GM10266 (cell line): ENCODE measurements around the gene GRAMD1C.

Source experiments
- DNase-seq: peaks from one replicate; pipeline ENCODE4 v3.0.0; 2012; ENCODE audit errors: extremely low spot score
- CTCF ChIP-seq: IDR thresholded peaks from 2 replicates; pipeline ENCODE4 v1.5.1; 2012; ENCODE audit warnings: mild to moderate bottlenecking, low read depth; ENCODE audit not compliant: control insufficient read depth, insufficient read depth; ENCODE audit errors: missing control alignments

GRAMD1C gene

GRCh38 chr3:113912552-113913236, 74.1 kb downstream of the GRAMD1C start:
- TF ChIP-seq CTCF: peak; percentile 76

GRCh38 chr3:113914646-113915045, 76.1 kb downstream of the GRAMD1C start:
- no peak for DNase-seq

More at GRCh38 chr3:113912552-113913236, 74.1 kb downstream of the GRAMD1C start:
- DNase-seq: peak; percentile 61

DNA sequence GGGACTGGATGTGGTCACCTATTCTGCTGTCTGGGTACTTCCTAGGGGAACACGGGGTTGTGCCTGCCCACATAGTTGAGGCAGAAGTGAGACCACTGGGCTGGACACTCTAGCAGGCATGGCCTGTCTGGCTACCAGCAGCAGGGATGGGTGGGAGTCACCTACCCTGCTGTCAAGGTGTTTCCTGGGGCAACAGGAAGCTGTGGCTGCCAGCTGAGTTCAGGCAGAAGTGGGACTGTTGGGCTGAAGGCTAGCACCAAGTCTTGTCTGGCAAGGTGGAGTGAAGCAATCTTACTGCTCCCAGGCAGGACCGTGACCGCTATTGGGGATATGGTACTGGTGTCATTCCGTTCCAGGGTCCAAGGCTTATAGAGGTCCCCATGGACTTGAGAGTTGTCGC, 89.0 kb downstream of the GRAMD1C start:
- TF ChIP-seq CTCF: no peak
- DNase-seq: no peak

More at GRCh38 chr3:113914646-113915045, 76.1 kb downstream of the GRAMD1C start:
- no peak for TF ChIP-seq CTCF

GRCh38 chr3:113946831-113947230, 108.2 kb downstream of the GRAMD1C start:
- no peak for TF ChIP-seq CTCF
- DNase-seq: no peak

- peak; percentile 85 for DNase-seq
- TF ChIP-seq CTCF: no peak
Measured at GRCh38 chr3:113947372-113948014, 108.9 kb downstream of the GRAMD1C start, which contains the start of gene ZDHHC23. ZDHHC23 (plus strand) TSS chr3:113948013; CDS start chr3:113948803, 790 bp downstream.

GRCh38 chr3:113948015-113948917, 109.7 kb downstream of the GRAMD1C start:
- TF ChIP-seq CTCF: no peak
- DNase-seq: peak; percentile 49
